Left lung (tissue), 14 donors: Measurements from ENCODE around the gene STRC. TPM values are rescaled to one million over a fixed set of nuclear protein-coding genes. Genes with fewer than 3 reads are reported as not detected.
A peak's percentile ranks its signal among the peaks of the same experiment; 100 is the strongest.
"Not testable (repeated sequence)": the region's sequence is repeated elsewhere in the genome, so short reads cannot be mapped to it uniquely, and the experiment has no call there.

Source experiments
- ATAC-seq: fragments of 200-7000 bp; cut with Tn5 transposase; one replicate; pipeline ENCODE4 v1.9.1; 2020; ENCODE audit warnings: moderate library complexity
- DNase-seq, 4 donors: peaks; one replicate each; pipeline ENCODE4 v3.0.0-alpha.2; 2013 to 2020
- H3K27ac ChIP-seq, 2 donors: fragments of 200-600 bp; sonication (generic) in 1 of 2; one replicate each; pipeline versions ENCODE4 v1.5.0 to v1.8.0; 2020 to 2021
- H3K27me3 ChIP-seq, 2 donors: fragments of 200-600 bp; sonication (generic) in 1 of 2; one replicate each; pipeline versions ENCODE4 v1.5.0 to v1.8.0; 2020 to 2021
- H3K36me3 ChIP-seq, 2 donors: fragments of 200-600 bp; sonication (generic) in 1 of 2; one replicate each; pipeline versions ENCODE4 v1.5.0 to v1.8.0; 2020 to 2021
- H3K4me1 ChIP-seq, 2 donors: fragments of 200-600 bp; one replicate each; pipeline ENCODE4 v1.8.0; 2021
- H3K4me3 ChIP-seq, 2 donors: fragments of 200-600 bp; sonication (generic) in 1 of 2; one replicate each; pipeline versions ENCODE4 v1.5.0 to v1.8.0; 2020 to 2021; ENCODE audit warnings: mild to moderate bottlenecking in 1 of 2
- H3K9me3 ChIP-seq, 2 donors: fragments of 200-600 bp; sonication (generic) in 1 of 2; one replicate each; pipeline versions ENCODE4 v1.5.0 to v1.8.0; 2020 to 2021
- intact Hi-C, 2 donors: fragments of 100-400 bp; cut with DNase I; formaldehyde crosslinking; loops; one replicate each; pipeline versions ENCODE4 v1.11.2 to v1.14.2; 2022
- long read RNA-seq, 12 donors: library from polyadenylated mRNA in 2 of 12; unstranded in 2 of 12; transcript quantifications; one replicate each; pipeline ENCODE4 v2.0.0 and lab custom pipeline, GENCODE V29; 2019 to 2026
- polyA plus RNA-seq, 6 donors: library from polyadenylated mRNA; unstranded; fragments of 120-200 nt; gene quantifications; one replicate each; pipeline ENCODE4 v1.2.1, GENCODE V29; 2013; ENCODE audit not compliant: insufficient read length in 6 of 6
- total RNA-seq, 2 donors: library from RNA; stranded (reverse); fragmentation: NEBNext Ultra II Directional; extraction: Animal tissue kit (Norgen Biotek cat#: 25700); gene quantifications; one replicate each; pipeline ENCODE4 v1.2.1, GENCODE V29; 2021
- TF ChIP-seq, protein P1 (sequence below), 2 donors: fragments of 200-600 bp; sonication (generic) in 1 of 2; IDR thresholded peaks; one replicate each; pipeline versions ENCODE4 v1.5.0 to v1.8.0; 2021; ENCODE audit warnings: antibody characterized with exemption in 2 of 2
- donor health status: DM: no; HTN: yes; CAD: no.
- donor health status: DM: no; HTN: no; CAD: no.

The STRC gene
- total RNA-seq (under 1 TPM; 0.15 to 0.29 TPM), polyA plus RNA-seq (1 to 10 TPM in 3 of 6 donors, under 1 TPM in 3; 0.67 to 1.3 (median 0.88) TPM)
- long read RNA-seq, donor 1 = 0 reads
- long read RNA-seq, donor 2 = 0 reads
- long read RNA-seq, donor 3 = 0 reads
- long read RNA-seq, donor 4 = 0 reads
- long read RNA-seq, donor 5 = 0 reads
- long read RNA-seq, donor 6 = 0 reads
- long read RNA-seq, donor 7 = 0 reads
- long read RNA-seq, donor 8 = 0 reads
- long read RNA-seq, donor 9 = 0 reads
- long read RNA-seq, donor 10 = 0 reads
- long read RNA-seq, donor 11 = 0 reads
- long read RNA-seq, donor 12 = 0 reads

DNA sequence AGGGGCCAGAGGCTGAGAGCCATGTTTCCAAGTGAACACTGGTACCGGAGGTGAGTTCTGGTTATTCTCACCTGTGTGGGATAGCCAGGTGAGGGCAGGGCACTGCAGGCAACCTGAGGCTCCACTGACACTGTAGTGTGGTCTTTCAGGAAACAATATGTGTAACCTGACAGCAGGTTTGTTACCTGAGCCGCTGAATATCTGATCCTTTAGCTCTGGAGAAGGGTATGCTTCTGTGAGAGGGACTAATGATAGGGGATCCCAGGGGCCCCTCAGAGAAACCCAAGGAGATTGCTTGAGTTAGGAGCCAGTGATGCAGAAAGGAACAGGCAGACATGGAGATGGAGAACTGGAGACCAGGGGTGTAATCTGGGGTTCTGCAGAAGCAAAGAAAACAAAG lies at the start of gene STRC:
STRC (minus strand) TSS at position 101 of the 400 bp plus-strand sequence; CDS start at position 23, 78 bp downstream.
- intact Hi-C loops, H3K27ac ChIP-seq, H3K4me3 ChIP-seq, H3K4me1 ChIP-seq, ATAC-seq, H3K36me3 ChIP-seq, DNase-seq, H3K9me3 ChIP-seq: not testable (repeated sequence)
- peaks cover 0 to 17% of the 10 kb centered on the region in 2 donors for H3K27me3 ChIP-seq

DNA sequence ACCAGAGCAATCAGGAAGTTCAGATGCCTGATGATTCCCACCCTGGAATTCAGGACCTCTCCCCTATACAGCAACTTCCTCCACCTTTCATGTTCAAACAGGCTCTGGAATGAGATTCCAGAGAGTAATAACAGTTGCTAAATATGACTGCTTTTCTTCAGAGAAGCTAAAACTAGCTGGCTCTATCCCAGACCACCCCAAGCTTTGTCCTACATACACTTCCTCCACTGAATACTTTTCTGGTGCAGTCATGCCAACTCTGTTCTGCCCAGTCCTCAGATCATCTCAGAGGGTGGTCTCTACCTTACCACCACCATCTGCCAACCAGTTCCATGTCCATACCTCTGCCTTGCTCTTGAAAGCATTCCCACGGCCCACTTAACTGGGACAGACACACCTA lies 47.6 kb upstream of the STRC start:
- H3K9me3 ChIP-seq, H3K27ac ChIP-seq, ATAC-seq, H3K4me3 ChIP-seq, H3K27me3 ChIP-seq, H3K36me3 ChIP-seq, intact Hi-C loops, DNase-seq, H3K4me1 ChIP-seq: not testable (repeated sequence)

DNA sequence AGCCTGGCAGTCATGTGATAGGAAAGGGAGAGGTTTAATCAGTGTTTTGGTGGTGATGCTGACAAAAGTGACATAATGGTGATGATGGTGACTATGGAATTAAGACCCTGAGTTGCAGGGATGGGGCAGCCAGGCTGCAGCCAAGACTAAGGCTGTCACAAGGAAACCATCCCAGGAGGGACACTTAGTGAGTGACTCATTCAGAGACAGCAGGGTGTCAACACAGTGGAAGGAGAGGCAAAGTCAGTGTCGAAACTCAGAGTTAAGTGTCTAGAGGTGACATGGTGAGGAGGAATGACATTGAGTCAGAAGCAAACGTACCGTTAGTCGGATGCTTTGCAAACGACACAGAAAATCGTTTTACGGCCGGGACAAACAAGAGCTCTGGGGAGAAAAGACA lies 44.7 kb upstream of the STRC start:
- H3K4me3 ChIP-seq, DNase-seq, ATAC-seq, intact Hi-C loops, H3K27me3 ChIP-seq, H3K27ac ChIP-seq, H3K9me3 ChIP-seq, H3K4me1 ChIP-seq, H3K36me3 ChIP-seq: not testable (repeated sequence)

DNA sequence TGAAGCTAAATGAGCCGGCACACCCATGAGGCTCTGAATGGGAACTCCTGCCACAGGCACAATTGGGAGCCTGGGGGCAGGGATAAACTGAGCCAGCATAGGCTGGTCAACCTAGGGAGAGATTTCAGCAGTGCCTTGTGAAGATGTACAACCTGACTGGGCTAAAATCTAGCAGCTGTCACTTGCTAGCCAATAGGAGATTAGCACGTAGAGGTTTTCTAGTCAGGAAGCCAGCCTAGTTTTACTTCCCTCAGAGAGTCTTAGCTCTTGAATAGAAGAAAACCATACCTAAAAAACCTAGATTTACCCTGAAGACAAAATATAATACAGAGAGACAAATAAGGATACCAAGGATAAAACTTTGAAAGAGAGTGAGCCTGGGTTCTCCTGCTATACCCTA lies 43.7 kb upstream of the STRC start:
- H3K27ac ChIP-seq, H3K36me3 ChIP-seq, ATAC-seq, DNase-seq, intact Hi-C loops, H3K9me3 ChIP-seq, H3K4me3 ChIP-seq, H3K4me1 ChIP-seq, H3K27me3 ChIP-seq: not testable (repeated sequence)

DNA sequence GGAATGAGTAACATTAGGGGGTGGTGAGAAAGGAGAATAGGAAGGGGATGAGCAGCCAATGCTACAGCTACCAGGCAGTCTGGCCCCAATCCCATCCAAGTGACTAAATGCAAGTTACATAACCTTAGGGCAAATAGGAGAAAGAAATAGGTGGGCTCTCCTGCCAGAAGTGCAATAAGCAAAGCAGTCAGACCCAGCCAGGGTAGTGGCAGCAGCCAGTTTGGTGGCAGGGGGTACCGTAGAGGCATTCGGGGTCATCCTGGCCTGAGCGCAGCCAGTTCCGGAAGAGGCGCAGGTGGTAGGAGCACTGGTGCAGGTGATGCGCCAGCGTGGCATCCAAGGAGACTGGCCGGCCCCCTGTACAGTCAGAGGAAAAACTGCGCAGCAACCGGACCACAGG lies 41.1 kb upstream of the STRC start:
- H3K27ac ChIP-seq, DNase-seq, H3K4me1 ChIP-seq, intact Hi-C loops, ATAC-seq, H3K27me3 ChIP-seq, H3K36me3 ChIP-seq, H3K4me3 ChIP-seq, H3K9me3 ChIP-seq: not testable (repeated sequence)

DNA sequence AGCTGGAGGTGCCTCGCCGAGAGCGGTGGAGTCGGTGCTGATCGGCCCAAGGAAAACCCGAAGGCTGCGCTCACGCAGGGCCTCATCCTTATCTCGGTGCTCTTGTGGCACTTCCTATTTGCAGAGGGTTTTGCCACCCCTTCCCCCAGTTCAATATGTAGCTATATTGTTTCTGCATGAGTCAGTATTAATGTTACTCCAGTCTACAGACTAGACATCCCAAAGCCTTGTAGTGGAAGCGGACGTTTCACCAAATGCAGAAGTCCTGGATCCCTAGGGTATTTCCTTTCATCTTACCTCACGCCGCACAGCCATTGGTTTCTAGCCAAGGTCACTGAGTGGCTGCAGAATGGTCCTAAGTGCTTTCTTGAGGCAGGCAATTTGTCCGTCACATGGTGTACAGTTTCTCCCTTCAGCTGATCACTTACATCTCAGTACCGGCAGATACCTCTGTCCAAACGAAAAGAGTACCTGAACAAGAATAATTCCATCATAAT lies 30.9 kb upstream of the STRC start:
- H3K27ac ChIP-seq, H3K36me3 ChIP-seq, H3K4me3 ChIP-seq, intact Hi-C loops, DNase-seq, ATAC-seq, H3K4me1 ChIP-seq, H3K27me3 ChIP-seq, H3K9me3 ChIP-seq: not testable (repeated sequence)

DNA sequence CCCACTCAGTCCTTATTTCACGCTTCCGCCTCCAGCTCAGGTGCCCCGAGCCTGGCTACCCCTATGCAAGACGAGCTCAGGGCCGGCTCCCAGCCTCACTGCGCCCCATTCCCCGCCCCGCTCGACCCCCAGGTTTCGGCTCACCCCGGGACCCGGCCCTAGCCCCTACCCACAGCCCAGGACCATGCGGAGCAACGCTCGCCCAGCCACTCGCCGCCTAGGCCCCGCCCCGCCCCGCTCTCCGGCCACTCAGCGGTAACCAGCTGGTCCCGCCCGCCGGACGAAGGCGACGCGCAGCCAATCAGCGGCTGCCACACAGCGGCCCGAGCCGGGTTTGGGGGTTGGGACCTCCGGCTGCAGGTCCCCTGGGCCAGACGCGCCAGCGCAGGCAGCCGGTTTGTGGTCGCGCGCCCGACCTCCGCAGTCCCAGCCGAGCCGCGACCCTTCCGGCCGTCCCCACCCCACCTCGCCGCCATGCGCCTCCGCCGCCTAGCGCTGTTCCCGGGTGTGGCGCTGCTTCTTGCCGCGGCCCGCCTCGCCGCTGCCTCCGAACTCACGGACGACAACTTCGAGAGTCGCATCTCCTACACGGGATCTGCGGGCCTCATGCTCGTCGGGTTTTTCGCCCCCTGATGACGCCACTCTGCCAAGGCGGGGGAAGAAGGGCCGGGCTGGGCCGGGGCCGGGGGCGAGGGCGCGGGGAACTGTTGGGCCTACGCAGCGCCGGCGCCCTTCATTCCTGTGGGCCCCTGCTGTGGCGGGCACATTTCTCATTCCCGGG lies 30.2 kb upstream of the STRC start, which contains the start of gene CATSPER2:
CATSPER2 (minus strand) TSS at position 196 of the 781 bp plus-strand sequence. CDS start 783 bp downstream, outside the sequence.
- intact Hi-C loops = no loop called here
- Histone ChIP-seq H3K27ac (no peak within 1 kb of the TSS), H3K4me3 (no peak within 1 kb of the TSS), H3K9me3 (no peaks in the 10 kb centered on the region), H3K4me1 (no peaks in the 10 kb centered on the region), H3K27me3 (no peaks in the 10 kb centered on the region), H3K36me3 (peaks cover 0 to 4% of the 10 kb centered on the region in 2 donors)
- TF ChIP-seq, protein P1, sequence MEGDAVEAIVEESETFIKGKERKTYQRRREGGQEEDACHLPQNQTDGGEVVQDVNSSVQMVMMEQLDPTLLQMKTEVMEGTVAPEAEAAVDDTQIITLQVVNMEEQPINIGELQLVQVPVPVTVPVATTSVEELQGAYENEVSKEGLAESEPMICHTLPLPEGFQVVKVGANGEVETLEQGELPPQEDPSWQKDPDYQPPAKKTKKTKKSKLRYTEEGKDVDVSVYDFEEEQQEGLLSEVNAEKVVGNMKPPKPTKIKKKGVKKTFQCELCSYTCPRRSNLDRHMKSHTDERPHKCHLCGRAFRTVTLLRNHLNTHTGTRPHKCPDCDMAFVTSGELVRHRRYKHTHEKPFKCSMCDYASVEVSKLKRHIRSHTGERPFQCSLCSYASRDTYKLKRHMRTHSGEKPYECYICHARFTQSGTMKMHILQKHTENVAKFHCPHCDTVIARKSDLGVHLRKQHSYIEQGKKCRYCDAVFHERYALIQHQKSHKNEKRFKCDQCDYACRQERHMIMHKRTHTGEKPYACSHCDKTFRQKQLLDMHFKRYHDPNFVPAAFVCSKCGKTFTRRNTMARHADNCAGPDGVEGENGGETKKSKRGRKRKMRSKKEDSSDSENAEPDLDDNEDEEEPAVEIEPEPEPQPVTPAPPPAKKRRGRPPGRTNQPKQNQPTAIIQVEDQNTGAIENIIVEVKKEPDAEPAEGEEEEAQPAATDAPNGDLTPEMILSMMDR (IDR thresholded peaks at IDR 0.05) = no peak
- no peak for ATAC-seq
- DNase-seq = peak in 1 of 4 donors; percentile 74

DNA sequence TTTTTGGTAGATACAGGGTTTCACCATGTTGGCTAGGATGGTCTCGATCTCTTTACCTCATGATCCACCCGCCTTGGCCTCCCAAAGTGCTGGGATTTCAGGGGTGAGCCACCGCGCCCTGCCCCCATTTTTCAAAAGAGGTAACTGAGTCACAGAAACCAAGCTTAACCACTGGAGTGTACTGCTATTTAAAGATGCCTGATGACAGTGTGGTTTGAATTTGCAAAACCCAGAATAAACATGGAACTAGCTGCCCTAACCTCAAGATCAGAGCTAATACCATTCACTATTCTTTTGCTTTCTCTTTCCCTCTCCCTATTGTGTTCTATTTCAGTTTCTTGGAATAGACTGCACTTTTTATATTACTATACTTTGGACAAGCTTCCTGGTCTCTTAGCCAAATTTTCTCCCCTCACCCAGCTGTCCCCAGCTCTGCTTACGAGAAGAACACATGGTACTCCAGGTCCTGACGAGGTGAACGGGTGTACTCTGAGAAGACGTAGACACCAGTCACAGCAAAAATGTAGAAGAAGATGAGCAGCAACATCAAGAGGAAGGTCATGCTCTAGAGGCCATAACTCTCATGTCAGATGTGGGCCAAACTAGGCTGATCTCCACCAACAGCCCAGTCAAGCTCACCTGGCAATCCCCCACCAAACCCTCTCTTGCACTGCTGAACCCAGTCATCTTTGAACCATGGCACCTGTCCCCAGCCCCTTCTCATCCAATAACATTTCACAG lies 20.0 kb upstream of the STRC start:
- H3K27ac ChIP-seq, H3K4me1 ChIP-seq, H3K36me3 ChIP-seq, intact Hi-C loops, ATAC-seq, H3K4me3 ChIP-seq, H3K27me3 ChIP-seq, DNase-seq, H3K9me3 ChIP-seq: not testable (repeated sequence)

DNA sequence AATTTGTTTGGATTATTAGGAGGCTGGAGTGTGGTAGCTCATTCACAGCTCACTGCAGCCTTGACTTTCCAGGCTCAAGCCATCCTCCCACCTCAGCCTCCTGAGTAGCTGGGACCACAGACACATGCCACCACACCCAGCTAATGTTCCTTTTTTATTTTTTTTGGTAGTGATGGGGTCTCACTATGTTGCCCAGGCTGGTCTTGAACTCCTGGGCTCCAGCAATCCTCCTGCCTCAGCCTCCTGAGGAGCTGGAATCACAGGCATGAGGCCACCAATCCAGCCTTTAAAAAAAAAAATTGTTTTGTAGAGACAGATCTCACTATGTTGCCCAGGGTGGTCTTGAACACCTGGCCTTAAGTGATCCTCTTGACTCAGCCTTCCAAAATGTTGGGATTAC lies 8.3 kb upstream of the STRC start:
- H3K36me3 ChIP-seq, intact Hi-C loops, ATAC-seq, H3K4me3 ChIP-seq, H3K9me3 ChIP-seq, H3K27ac ChIP-seq, H3K4me1 ChIP-seq, DNase-seq: not testable (repeated sequence)
- H3K27me3 ChIP-seq = peaks cover 0 to 21% of the 10 kb centered on the region in 2 donors
